Activated CD4-positive, alpha-beta memory T cell treated with anti-CD3 and anti-CD28 coated beads, Interleukin-2, amount 10 ng/mL, durations not matched to agents 7 days and 5 days (primary cell): ENCODE measurements around the gene ZBP1. TPM values are rescaled to one million over a fixed set of nuclear protein-coding genes. Genes with fewer than 3 reads are reported as not detected.

ENCODE experiments used
- CTCF ChIA-PET: fragments of 350-600 bp; sonication (Branson Sonifier 250); formaldehyde crosslinking; loops from one replicate; lab custom pipeline; 2021; ENCODE audit warnings: antibody characterized with exemption, inconsistent platforms; lab: Charles Lee
- POLR2A ChIA-PET: fragments of 350-600 bp; sonication (Branson Sonifier 250); formaldehyde crosslinking; loops from one replicate; lab custom pipeline; 2021; ENCODE audit warnings: antibody characterized with exemption; lab: Charles Lee
- DNase-seq: peaks from one replicate; pipeline ENCODE4 v3.0.0-alpha.2; 2020
- H3K27ac Mint-ChIP-seq: one replicate; pipeline ENCODE4 v1.8.0; 2021; ENCODE audit warnings: mild to moderate bottlenecking, mixed read lengths
- H3K27me3 Mint-ChIP-seq: one replicate; pipeline ENCODE4 v1.8.0; 2021; ENCODE audit warnings: mixed read lengths
- H3K36me3 Mint-ChIP-seq: one replicate; pipeline ENCODE4 v1.8.0; 2021; ENCODE audit warnings: low read depth, mixed read lengths
- H3K4me1 Mint-ChIP-seq: one replicate; pipeline ENCODE4 v1.8.0; 2021; ENCODE audit warnings: mixed read lengths
- H3K4me3 Mint-ChIP-seq: one replicate; pipeline ENCODE4 v1.8.0; 2021; ENCODE audit warnings: mild to moderate bottlenecking, mixed read lengths
- H3K9me3 Mint-ChIP-seq: one replicate; pipeline ENCODE4 v1.8.0; 2021; ENCODE audit warnings: mixed read lengths
- total RNA-seq, 2 experiments: library from RNA; stranded (reverse); gene quantifications; one replicate each; pipeline ENCODE4 v1.2.3, GENCODE V29; 2021

Gene ZBP1
- total RNA-seq, 2 experiments from 2014 or later, result 51.9 to 57.7 TPM

DNA sequence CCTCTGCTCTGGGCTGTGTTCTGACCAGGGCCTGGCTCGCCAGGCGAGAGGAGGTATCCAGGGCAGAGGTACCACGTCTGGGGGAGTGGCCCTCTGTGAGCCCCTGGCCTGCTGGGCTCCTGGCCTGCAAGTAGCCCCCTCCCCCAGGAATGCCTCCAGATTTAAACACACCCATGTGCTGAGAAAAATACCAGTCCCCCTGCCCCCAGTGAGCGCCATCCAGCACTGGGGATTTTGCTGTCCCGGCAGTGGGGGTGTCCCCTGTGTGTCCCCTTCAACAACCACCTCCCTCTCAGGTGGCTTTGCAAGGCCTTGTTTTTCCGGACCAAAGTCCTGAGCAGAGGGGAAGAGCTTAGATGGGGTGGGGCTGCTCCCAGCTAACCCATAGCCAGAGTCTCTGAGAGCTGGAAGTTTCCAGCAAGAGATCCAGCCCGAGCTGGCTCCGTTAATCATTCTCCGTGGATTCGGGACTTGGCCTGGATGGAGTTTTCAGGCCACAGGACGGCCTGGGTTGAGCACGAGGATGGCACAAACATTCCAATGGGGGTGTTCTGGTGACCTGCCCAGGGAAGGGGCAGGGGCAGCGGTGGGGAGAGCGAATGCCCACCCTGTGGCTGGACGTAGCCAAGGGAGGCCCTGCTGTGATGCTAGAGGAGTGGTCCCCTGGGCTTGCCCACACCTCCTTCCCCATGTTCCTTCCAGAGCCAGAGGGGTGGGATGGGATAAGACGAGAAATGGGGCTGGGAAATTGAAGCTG, 30.3 kb downstream of the ZBP1 start:
- no peak overlapping the region for H3K4me3 Mint-ChIP-seq
- ChIA-PET POLR2A (no interaction called here), CTCF (no interaction called here)
- no peaks in the 10 kb centered on the region for H3K4me1 Mint-ChIP-seq
- peaks cover 8% of the 10 kb centered on the region for H3K27me3 Mint-ChIP-seq
- DNase-seq, result no peak
- H3K9me3 Mint-ChIP-seq, result no peaks in the 10 kb centered on the region
- H3K36me3 Mint-ChIP-seq, result no peaks in the 10 kb centered on the region
- no peak overlapping the region for H3K27ac Mint-ChIP-seq

- Mint-ChIP-seq H3K4me1 (no peaks in the 10 kb centered on the region), H3K27me3 (peaks cover 9% of the 10 kb centered on the region), H3K4me3 (no peak overlapping the region), H3K36me3 (no peaks in the 10 kb centered on the region), H3K9me3 (no peaks in the 10 kb centered on the region), H3K27ac (no peak overlapping the region)
- DNase-seq, result no peak
- POLR2A ChIA-PET, result no interaction called here
- CTCF ChIA-PET, result no interaction called here
These were observed 31.0 kb downstream of the ZBP1 start for GRCh38 chr20:57589123-57589727.

GRCh38 chr20:57588596-57588995, 31.6 kb downstream of the ZBP1 start:
- Mint-ChIP-seq H3K4me1 (no peaks in the 10 kb centered on the region), H3K27me3 (peaks cover 12% of the 10 kb centered on the region), H3K36me3 (no peaks in the 10 kb centered on the region), H3K9me3 (no peaks in the 10 kb centered on the region), H3K4me3 (no peak overlapping the region), H3K27ac (no peak overlapping the region)
- CTCF ChIA-PET, result no interaction called here
- POLR2A ChIA-PET, result no interaction called here
- no peak for DNase-seq

DNA sequence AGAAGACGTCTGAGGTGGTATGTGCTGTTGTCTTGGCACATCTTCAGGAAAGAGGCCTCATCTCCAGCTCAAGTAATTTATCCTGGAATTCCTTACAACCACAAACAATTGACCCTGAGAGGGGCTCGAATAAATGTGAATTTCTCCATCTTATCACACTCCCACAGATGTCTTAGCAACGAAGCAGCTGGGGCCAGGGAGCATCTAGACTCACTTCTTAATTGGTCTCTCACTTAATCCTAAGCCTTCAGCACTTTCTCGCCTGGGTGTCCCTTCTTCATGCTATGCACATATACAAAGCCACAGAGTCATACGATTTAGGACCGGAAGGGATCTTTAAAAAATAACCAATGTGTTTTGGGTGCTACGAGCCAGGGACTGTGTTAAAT, 32.2 kb downstream of the ZBP1 start:
- H3K9me3 Mint-ChIP-seq, result no peaks in the 10 kb centered on the region
- H3K4me3 Mint-ChIP-seq, result no peak overlapping the region
- DNase-seq, result no peak
- H3K27ac Mint-ChIP-seq, result no peak overlapping the region
- no peaks in the 10 kb centered on the region for H3K36me3 Mint-ChIP-seq
- ChIA-PET CTCF (no interaction called here), POLR2A (no interaction called here)
- H3K4me1 Mint-ChIP-seq, result no peaks in the 10 kb centered on the region
- H3K27me3 Mint-ChIP-seq, result peaks cover 14% of the 10 kb centered on the region

DNA sequence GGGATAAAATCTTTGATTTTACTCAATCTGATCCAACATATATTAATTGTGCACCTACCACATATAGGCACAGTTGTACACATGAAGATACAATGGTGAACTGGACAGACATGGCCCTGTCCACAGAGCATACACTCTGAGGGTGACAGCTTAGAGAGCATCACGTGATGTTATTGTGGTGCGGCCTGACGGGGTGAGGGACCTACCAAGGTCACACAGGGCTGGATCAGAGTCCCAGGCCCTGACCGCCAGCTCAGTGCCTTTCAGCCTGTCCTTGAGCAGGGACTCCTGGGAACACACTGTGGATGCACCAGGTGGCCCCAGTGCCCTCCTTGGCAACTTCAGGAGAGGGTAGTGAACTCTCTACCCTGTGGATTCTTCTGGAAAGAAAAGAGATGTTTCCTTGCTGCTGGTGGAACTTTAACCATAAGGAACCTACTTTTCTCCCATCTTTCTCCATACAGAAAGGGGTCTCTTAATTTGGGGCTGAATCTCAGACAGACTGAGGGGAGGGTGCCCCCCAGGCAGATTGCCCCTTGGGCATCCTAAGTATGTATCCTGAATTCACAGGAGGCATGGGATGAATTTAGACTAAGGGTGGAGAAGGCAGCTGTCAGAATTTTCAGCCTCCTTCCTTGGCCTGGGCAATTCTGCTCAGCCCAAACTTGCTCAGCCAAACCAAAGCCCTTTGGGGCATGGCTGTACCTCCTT, 32.8 kb downstream of the ZBP1 start:
- Mint-ChIP-seq H3K4me1 (no peaks in the 10 kb centered on the region), H3K27me3 (peaks cover 16% of the 10 kb centered on the region), H3K27ac (no peak overlapping the region), H3K4me3 (no peak overlapping the region), H3K9me3 (no peaks in the 10 kb centered on the region), H3K36me3 (no peaks in the 10 kb centered on the region)
- POLR2A ChIA-PET, result no interaction called here
- no peak for DNase-seq
- CTCF ChIA-PET, result interaction anchor here (1.1 kb wide), 1 partner anchor 9 kb away, joined by 3 read pairs; no protein-coding TSS in a partner anchor

DNA sequence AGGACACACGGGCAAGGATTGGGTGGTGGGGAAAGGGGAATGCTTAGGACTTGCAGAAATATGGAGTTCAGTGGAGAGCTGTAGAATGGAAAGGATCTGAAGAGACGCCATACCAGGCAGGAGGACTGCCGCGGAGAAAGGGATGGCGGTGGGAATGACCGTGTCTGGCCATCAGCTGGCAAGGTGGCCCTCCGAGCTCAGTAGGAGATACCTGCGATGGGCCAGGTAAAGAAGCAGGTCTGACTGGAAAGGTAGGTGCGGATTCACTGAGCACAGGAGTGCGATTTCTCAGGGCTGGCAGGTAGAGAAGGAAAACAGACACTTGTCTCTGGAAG, 33.3 kb downstream of the ZBP1 start:
- ChIA-PET POLR2A (no interaction called here), CTCF (interaction anchor here (1.1 kb wide), 1 partner anchor 9 kb away, joined by 3 read pairs; no protein-coding TSS in a partner anchor)
- DNase-seq, result no peak
- Mint-ChIP-seq H3K4me3 (no peak overlapping the region), H3K27ac (no peak overlapping the region), H3K9me3 (no peaks in the 10 kb centered on the region), H3K36me3 (no peaks in the 10 kb centered on the region), H3K4me1 (no peaks in the 10 kb centered on the region), H3K27me3 (peaks cover 20% of the 10 kb centered on the region)

GRCh38 chr20:57586370-57586793, 33.8 kb downstream of the ZBP1 start:
- H3K27ac Mint-ChIP-seq, result no peak overlapping the region
- no peaks in the 10 kb centered on the region for H3K36me3 Mint-ChIP-seq
- H3K27me3 Mint-ChIP-seq, result peaks cover 24% of the 10 kb centered on the region
- DNase-seq, result no peak
- no peaks in the 10 kb centered on the region for H3K4me1 Mint-ChIP-seq
- ChIA-PET POLR2A (no interaction called here), CTCF (interaction anchor here (1.1 kb wide), 1 partner anchor 10 kb away, joined by 3 read pairs; no protein-coding TSS in a partner anchor)
- H3K4me3 Mint-ChIP-seq, result no peak overlapping the region
- H3K9me3 Mint-ChIP-seq, result no peaks in the 10 kb centered on the region

GRCh38 chr20:57585466-57586213, 34.6 kb downstream of the ZBP1 start:
- Mint-ChIP-seq H3K27ac (no peak overlapping the region), H3K4me3 (no peak overlapping the region), H3K4me1 (no peaks in the 10 kb centered on the region), H3K36me3 (no peaks in the 10 kb centered on the region), H3K27me3 (peaks cover 30% of the 10 kb centered on the region), H3K9me3 (no peaks in the 10 kb centered on the region)
- ChIA-PET CTCF (interaction anchor here (1.8 kb wide), 1 partner anchor 10 kb away, joined by 4 read pairs; no protein-coding TSS in a partner anchor), POLR2A (no interaction called here)
- no peak for DNase-seq

DNA sequence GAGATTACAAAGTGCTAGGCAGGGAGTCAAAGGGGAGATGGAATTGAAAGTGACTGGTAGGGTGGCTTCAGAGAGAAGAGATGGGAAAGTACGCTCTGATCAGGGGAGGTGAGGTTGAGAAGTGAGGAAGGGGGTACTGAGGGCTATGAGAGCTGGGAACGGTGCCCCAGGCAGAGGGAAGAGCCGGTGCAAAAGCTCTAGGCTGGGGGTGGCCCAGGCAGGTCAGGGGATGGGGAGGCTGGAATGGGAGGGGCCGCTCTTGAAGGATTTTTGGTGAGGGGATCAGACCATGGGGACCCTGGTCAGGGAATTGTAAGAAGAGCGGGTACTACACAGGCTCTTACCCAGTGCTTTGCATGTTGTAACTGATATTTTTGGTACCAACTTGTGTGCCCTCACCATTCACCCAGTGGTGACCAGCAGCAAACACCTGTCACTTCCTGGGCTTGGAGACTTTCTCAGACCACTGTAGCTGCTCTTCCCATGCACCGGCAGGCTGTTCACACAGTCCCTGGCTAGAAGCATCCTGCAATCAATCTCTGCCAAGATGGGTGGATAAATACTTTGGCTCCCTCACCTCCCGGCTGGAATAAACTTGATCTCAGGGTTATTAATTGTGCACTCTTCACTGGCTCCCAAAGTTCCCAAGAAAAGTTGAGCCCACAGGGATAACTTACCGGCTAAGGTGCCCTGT, 35.3 kb downstream of the ZBP1 start:
- Mint-ChIP-seq H3K4me1 (no peaks in the 10 kb centered on the region), H3K27me3 (peaks cover 37% of the 10 kb centered on the region), H3K9me3 (no peaks in the 10 kb centered on the region), H3K36me3 (no peaks in the 10 kb centered on the region), H3K4me3 (no peak overlapping the region), H3K27ac (no peak overlapping the region)
- ChIA-PET CTCF (interaction anchor here (1.8 kb wide), 1 partner anchor 11 kb away, joined by 4 read pairs; no protein-coding TSS in a partner anchor), POLR2A (no interaction called here)
- no peak for DNase-seq

DNA sequence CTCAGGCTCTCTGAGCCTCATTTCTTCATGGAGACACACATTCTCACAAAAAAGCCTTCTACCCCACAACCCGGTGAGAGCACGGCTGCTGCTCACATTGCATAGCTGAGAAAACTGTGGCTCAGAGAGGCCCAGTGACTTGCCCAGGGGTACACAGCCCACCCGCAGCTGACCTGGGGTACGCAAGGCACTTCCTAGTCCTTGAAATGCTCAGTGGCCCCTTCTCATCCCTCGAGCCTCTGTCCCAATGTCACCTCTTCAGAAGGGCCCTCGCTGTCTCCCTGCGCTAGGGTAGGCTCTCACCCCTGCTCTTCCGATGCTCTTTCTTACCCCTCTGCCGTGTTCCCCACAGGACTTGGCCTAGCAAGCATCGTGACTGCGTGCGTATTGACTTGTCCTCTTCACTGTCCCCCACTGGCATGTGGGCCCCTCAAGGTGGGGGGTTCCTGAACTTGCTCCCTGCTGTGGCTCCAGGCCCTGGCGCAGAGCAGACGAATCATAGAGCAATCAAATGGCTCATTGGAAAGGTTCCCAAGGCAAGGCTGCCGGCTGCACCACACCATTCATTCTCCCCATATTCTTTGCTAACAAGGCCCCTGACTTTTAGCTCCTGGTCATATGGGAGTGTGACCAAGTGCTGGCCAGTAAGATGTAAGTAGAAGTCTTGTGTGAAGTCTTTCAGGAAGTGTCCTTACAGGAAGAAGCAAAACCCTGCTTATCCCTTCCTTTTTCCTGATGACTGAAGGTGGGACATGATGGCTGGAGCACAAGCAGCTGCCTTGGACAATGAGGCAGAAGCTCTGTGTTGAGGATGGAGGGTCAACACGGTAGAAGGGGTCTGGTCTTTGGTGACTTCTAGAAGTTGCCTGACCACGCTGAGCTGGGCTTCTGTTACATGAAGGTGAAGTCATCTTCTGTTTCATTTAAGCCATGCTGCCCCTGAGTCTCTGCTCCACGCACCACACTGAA, 36.7 kb downstream of the ZBP1 start:
- Mint-ChIP-seq H3K27ac (no peak overlapping the region), H3K4me1 (no peaks in the 10 kb centered on the region), H3K36me3 (no peaks in the 10 kb centered on the region), H3K9me3 (no peaks in the 10 kb centered on the region), H3K27me3 (peaks cover 44% of the 10 kb centered on the region), H3K4me3 (no peak overlapping the region)
- ChIA-PET POLR2A (interaction anchor here (1.2 kb wide), 1 partner anchor 11 kb away, joined by 3 read pairs; no protein-coding TSS in a partner anchor), CTCF (interaction anchor here (0.8 to 1.2 kb wide), 2 partner anchors 15 to 237 kb away, joined by 3 to 4 read pairs; no protein-coding TSS in a partner anchor)
- DNase-seq, result no peak

- Mint-ChIP-seq H3K27ac (no peak overlapping the region), H3K4me1 (no peaks in the 10 kb centered on the region), H3K27me3 (peaks cover 47% of the 10 kb centered on the region), H3K36me3 (no peaks in the 10 kb centered on the region), H3K4me3 (no peak overlapping the region), H3K9me3 (no peaks in the 10 kb centered on the region)
- ChIA-PET POLR2A (interaction anchor here (1.2 kb wide), 1 partner anchor 10 kb away, joined by 3 read pairs; no protein-coding TSS in a partner anchor), CTCF (interaction anchor here (1.2 kb wide), 1 partner anchor 236 kb away, joined by 4 read pairs; no protein-coding TSS in a partner anchor)
- no peak for DNase-seq
These were observed 37.6 kb downstream of the ZBP1 start for GRCh38 chr20:57582432-57583288.
